ENCODE measurements around the gene STX2. TPM values are rescaled to one million over a fixed set of nuclear protein-coding genes. Genes with fewer than 3 reads are reported as not detected.

The STX2 gene
- total and polyA plus RNA-seq, 2 donors (not counting 3 experiments of a cell fraction or from before 2014, with no cell fraction given): 26.2 to 32.6 TPM

DNA sequence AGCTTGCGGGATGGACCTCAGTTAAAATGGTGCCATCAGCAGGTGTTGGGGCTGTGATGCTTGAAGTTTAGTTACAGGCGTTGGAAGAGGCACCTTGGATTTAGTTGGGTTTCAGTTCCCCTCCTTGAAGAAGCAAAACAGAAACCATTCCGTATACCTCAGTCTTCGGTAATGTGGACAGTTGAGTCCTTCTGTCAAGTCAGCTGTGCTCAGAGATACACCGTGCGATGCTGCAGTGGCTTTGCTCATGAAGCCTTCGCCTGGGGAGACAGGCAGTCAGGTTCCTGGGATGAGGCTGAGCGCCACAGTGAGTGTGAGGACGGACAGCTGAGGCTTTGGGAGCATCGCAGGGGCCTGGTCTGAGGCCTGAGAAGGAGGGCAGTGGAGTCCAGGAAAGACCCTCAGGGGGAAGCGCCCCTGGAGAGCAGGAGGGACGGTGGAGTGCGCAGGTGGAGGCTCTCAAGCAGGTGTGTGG lies 40.2 kb upstream of the STX2 start:
- Histone ChIP-seq H3K4me3 (replicated peaks in 1 of 3; ENCODE audit: insufficient read depth in 1 of 3, low read depth in 1 of 3, low read length in 3 of 3) (no peak overlapping the region), H2AFZ (ENCODE audit: low read depth, low read length) (no peak overlapping the region), H3K9ac (replicated peaks; ENCODE audit: extremely low read depth, insufficient read depth, low read length) (no peak overlapping the region), H3K36me3 (ENCODE audit: control insufficient read depth in 2 of 2, extremely low read depth in 1 of 2, insufficient read depth in 2 of 2, low read length in 2 of 2) (peaks cover 6 to 21% of the 10 kb centered on the region in 2 experiments), H3K4me2 (ENCODE audit: insufficient read depth, low read length) (no peak overlapping the region), H3K4me1 (ENCODE audit: control insufficient read depth, extremely low read depth, insufficient read depth, low read length) (peaks cover 4% of the 10 kb centered on the region), H3K79me2 (ENCODE audit: control insufficient read depth, insufficient read depth, low read length) (peaks cover 9% of the 10 kb centered on the region), H3K9me3 (replicated peaks; ENCODE audit: control insufficient read depth, insufficient read depth, low read length) (no peaks in the 10 kb centered on the region), H3K27me3 (ENCODE audit: control insufficient read depth in 2 of 2, insufficient read depth in 2 of 2, low read length in 2 of 2) (no peaks in the 10 kb centered on the region), H3K9me1 (replicated peaks; ENCODE audit: control insufficient read depth, extremely low read depth, insufficient read depth, low read length) (no peaks in the 10 kb centered on the region), H4K20me1 (replicated peaks; ENCODE audit: control insufficient read depth, extremely low read depth, insufficient read depth, low read length) (peaks cover 9% of the 10 kb centered on the region), H3K27ac (ENCODE audit: insufficient read depth, low read depth, low read length) (no peak overlapping the region)
- BruUV-seq (replicated peaks): no TSS peak
- CTCF ChIA-PET: no interaction called here
- POLR2A ChIA-PET: no interaction called here
- DNase-seq (ENCODE audit: low read depth, low spot score) (no peak), FAIRE-seq (no peak)
- no peak for TF ChIP-seq FOS (IDR thresholded peaks at IDR 0.05; ENCODE audit: borderline replicate concordance, insufficient read depth, low read length)
- TF ChIP-seq, protein P1, sequence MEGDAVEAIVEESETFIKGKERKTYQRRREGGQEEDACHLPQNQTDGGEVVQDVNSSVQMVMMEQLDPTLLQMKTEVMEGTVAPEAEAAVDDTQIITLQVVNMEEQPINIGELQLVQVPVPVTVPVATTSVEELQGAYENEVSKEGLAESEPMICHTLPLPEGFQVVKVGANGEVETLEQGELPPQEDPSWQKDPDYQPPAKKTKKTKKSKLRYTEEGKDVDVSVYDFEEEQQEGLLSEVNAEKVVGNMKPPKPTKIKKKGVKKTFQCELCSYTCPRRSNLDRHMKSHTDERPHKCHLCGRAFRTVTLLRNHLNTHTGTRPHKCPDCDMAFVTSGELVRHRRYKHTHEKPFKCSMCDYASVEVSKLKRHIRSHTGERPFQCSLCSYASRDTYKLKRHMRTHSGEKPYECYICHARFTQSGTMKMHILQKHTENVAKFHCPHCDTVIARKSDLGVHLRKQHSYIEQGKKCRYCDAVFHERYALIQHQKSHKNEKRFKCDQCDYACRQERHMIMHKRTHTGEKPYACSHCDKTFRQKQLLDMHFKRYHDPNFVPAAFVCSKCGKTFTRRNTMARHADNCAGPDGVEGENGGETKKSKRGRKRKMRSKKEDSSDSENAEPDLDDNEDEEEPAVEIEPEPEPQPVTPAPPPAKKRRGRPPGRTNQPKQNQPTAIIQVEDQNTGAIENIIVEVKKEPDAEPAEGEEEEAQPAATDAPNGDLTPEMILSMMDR (IDR thresholded peaks at IDR 0.05; ENCODE audit: extremely low read depth in 1 of 2, insufficient read depth in 1 of 2, low read depth in 1 of 2, low read length in 2 of 2): no peak
- TF ChIP-seq MAX (IDR thresholded peaks at IDR 0.05; ENCODE audit: insufficient read depth, insufficient read length): no peak
- TF ChIP-seq EZH2 (IDR thresholded peaks at IDR 0.05; ENCODE audit: borderline replicate concordance, low read depth, low read length, severe bottlenecking): no peak
- no peak for TF ChIP-seq MYC (IDR thresholded peaks at IDR 0.05; ENCODE audit: low read depth, low read length)
- no peak for TF ChIP-seq JUN (IDR thresholded peaks at IDR 0.05; ENCODE audit: borderline replicate concordance, insufficient read depth, insufficient read length, low read depth)
- no peak for TF ChIP-seq POLR2A (IDR thresholded peaks at IDR 0.05; ENCODE audit: low read depth, low read length)
- TF ChIP-seq GATA2 (IDR thresholded peaks at IDR 0.05; ENCODE audit: insufficient read depth, insufficient read length, low read depth, low read length): no peak
- TF ChIP-seq POLR2AphosphoS5 (IDR thresholded peaks at IDR 0.05; ENCODE audit: insufficient read depth, low read depth, low read length): no peak
- intact Hi-C loops (cut with micrococcal nuclease) (loop anchor here (10.0 kb wide), 1 partner anchor 836 kb away; the partner anchor contains the start of gene SFSWAP), dilution Hi-C loops (cut with MboI; ENCODE audit: extremely low pct_ligation_motif_present, low sequenced_read_pairs) (no loop called here)
